ENCODE results near the gene C16orf74.

The C16orf74 gene

DNA sequence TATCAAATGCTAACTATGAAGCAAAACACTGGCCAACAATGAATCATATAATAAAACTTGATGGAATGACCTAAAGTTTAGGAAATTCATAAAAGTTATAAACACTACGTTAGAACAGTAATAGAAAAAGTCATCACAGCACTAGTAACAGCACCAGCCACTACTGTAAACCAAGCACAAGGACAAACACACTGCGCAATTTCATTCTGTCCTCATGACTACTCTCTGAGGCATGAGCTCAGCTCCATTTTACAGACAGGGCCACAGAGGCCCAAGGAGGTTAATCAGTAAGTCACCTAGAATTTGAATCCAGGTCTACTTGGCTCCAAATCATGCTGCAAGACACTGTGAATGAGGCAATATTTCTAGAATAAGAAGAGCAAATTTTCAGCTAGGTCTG is 35.0 kb upstream of the C16orf74 start:
- no peak overlapping the region for H3K9ac ChIP-seq (ENCODE audit: low read length)
- H3K4me1 ChIP-seq (ENCODE audit: control insufficient read depth, insufficient read depth, low read length), result peaks cover 8% of the 10 kb centered on the region
- H3K36me3 ChIP-seq (ENCODE audit: control insufficient read depth, insufficient read depth, low read length), result peaks cover 8% of the 10 kb centered on the region
- no peak overlapping the region for H3K4me3 ChIP-seq (ENCODE audit: low read length)
- no peaks in the 10 kb centered on the region for H3K9me3 ChIP-seq (ENCODE audit: control insufficient read depth, low read length)
- no peaks in the 10 kb centered on the region for H3K27me3 ChIP-seq (ENCODE audit: control insufficient read depth, insufficient read depth, low read length)

GRCh38 chr16:85784813-85785212 is 33.9 kb upstream of the C16orf74 start:
- peaks cover 11% of the 10 kb centered on the region for H3K36me3 ChIP-seq (ENCODE audit: control insufficient read depth, insufficient read depth, low read length)
- H3K9ac ChIP-seq (ENCODE audit: low read length), result no peak overlapping the region
- H3K4me3 ChIP-seq (ENCODE audit: low read length), result no peak overlapping the region
- peaks cover 8% of the 10 kb centered on the region for H3K4me1 ChIP-seq (ENCODE audit: control insufficient read depth, insufficient read depth, low read length)
- H3K9me3 ChIP-seq (ENCODE audit: control insufficient read depth, low read length), result no peaks in the 10 kb centered on the region
- H3K27me3 ChIP-seq (ENCODE audit: control insufficient read depth, insufficient read depth, low read length), result no peaks in the 10 kb centered on the region

- Histone ChIP-seq H3K9ac (ENCODE audit: low read length) (no peak overlapping the region), H3K36me3 (ENCODE audit: control insufficient read depth, insufficient read depth, low read length) (peaks cover 14% of the 10 kb centered on the region), H3K4me1 (ENCODE audit: control insufficient read depth, insufficient read depth, low read length) (peaks cover 8% of the 10 kb centered on the region), H3K4me3 (ENCODE audit: low read length) (no peak overlapping the region), H3K27me3 (ENCODE audit: control insufficient read depth, insufficient read depth, low read length) (no peaks in the 10 kb centered on the region), H3K9me3 (ENCODE audit: control insufficient read depth, low read length) (no peaks in the 10 kb centered on the region)
These were observed 32.5 kb upstream of the C16orf74 start for GRCh38 chr16:85783441-85783840.

DNA sequence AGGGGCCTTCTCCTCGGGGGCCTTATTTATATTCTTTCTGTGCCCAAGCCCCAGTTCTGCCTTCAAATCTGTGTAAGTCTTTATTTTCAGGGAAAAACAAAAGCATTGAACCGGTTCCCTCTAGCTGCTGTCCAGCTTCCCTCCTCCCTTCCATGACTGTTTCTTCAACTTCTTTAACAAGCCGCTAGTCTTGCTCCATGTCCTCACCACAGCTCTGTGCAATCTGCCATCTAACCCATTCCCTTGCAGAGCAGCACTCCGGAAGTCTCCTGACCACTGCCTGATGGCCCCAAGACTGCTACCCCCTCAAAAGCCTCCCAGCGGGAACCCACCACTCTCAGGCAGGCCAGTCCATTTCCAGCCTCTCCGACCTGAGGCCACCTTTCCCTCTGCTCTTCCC is 31.6 kb upstream of the C16orf74 start:
- H3K4me3 ChIP-seq (ENCODE audit: low read length), result no peak overlapping the region
- no peaks in the 10 kb centered on the region for H3K9me3 ChIP-seq (ENCODE audit: control insufficient read depth, low read length)
- H3K9ac ChIP-seq (ENCODE audit: low read length), result no peak overlapping the region
- H3K27me3 ChIP-seq (ENCODE audit: control insufficient read depth, insufficient read depth, low read length), result no peaks in the 10 kb centered on the region
- peaks cover 12% of the 10 kb centered on the region for H3K36me3 ChIP-seq (ENCODE audit: control insufficient read depth, insufficient read depth, low read length)
- H3K4me1 ChIP-seq (ENCODE audit: control insufficient read depth, insufficient read depth, low read length), result peaks cover 8% of the 10 kb centered on the region

DNA sequence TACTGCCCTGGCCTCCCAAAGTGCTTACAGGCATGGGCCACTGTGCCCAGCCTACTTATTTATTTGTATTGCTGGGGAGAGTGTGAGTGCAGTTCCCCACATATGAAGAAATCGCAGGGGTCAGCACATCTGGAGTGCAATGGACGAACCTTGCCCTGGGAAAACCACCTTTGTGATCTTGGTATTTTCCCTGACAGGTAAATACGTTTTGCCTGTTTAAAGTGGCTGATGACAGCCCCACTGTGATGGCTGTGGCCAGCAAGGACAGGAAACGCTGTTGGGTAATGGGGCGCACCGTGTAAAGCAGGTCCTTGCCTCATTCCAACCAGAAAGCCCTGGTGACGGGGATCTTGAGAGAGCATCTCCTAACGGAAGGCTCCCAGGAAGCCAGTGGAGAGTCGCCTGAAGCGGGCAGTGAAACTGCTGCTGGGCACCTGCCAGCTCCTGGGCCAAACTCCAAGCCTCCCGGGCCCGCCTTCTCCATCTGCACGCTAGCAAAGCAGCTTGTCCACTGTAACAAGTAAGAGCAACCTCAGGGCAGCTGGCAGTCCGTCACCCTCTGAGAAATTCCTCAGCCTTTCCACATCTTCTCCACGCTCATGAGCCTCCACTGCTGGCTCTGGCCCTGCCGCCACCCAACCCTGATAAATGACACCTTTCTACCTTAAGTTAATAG is 30.9 kb upstream of the C16orf74 start:
- Histone ChIP-seq H3K4me1 (ENCODE audit: control insufficient read depth, insufficient read depth, low read length) (peaks cover 8% of the 10 kb centered on the region), H3K27me3 (ENCODE audit: control insufficient read depth, insufficient read depth, low read length) (no peaks in the 10 kb centered on the region), H3K36me3 (ENCODE audit: control insufficient read depth, insufficient read depth, low read length) (peaks cover 6% of the 10 kb centered on the region), H3K4me3 (ENCODE audit: low read length) (no peak overlapping the region), H3K9ac (ENCODE audit: low read length) (no peak overlapping the region), H3K9me3 (ENCODE audit: control insufficient read depth, low read length) (no peaks in the 10 kb centered on the region)

GRCh38 chr16:85781156-85781555 is 30.3 kb upstream of the C16orf74 start:
- Histone ChIP-seq H3K27me3 (ENCODE audit: control insufficient read depth, insufficient read depth, low read length) (no peaks in the 10 kb centered on the region), H3K4me1 (ENCODE audit: control insufficient read depth, insufficient read depth, low read length) (peaks cover 8% of the 10 kb centered on the region), H3K9me3 (ENCODE audit: control insufficient read depth, low read length) (no peaks in the 10 kb centered on the region), H3K9ac (ENCODE audit: low read length) (no peak overlapping the region), H3K36me3 (ENCODE audit: control insufficient read depth, insufficient read depth, low read length) (peaks cover 6% of the 10 kb centered on the region), H3K4me3 (ENCODE audit: low read length) (no peak overlapping the region)

- Histone ChIP-seq H3K27me3 (ENCODE audit: control insufficient read depth, insufficient read depth, low read length) (no peaks in the 10 kb centered on the region), H3K4me1 (ENCODE audit: control insufficient read depth, insufficient read depth, low read length) (peaks cover 8% of the 10 kb centered on the region), H3K9ac (ENCODE audit: low read length) (no peak overlapping the region), H3K4me3 (ENCODE audit: low read length) (no peak overlapping the region), H3K9me3 (ENCODE audit: control insufficient read depth, low read length) (no peaks in the 10 kb centered on the region), H3K36me3 (ENCODE audit: control insufficient read depth, insufficient read depth, low read length) (peaks cover 6% of the 10 kb centered on the region)
These were observed 29.4 kb upstream of the C16orf74 start for GRCh38 chr16:85780281-85780680.

GRCh38 chr16:85778873-85779272 is 28.0 kb upstream of the C16orf74 start:
- Histone ChIP-seq H3K9me3 (ENCODE audit: control insufficient read depth, low read length) (no peaks in the 10 kb centered on the region), H3K27me3 (ENCODE audit: control insufficient read depth, insufficient read depth, low read length) (no peaks in the 10 kb centered on the region), H3K36me3 (ENCODE audit: control insufficient read depth, insufficient read depth, low read length) (peaks cover 6% of the 10 kb centered on the region), H3K9ac (ENCODE audit: low read length) (no peak overlapping the region), H3K4me1 (ENCODE audit: control insufficient read depth, insufficient read depth, low read length) (peaks cover 8% of the 10 kb centered on the region), H3K4me3 (ENCODE audit: low read length) (no peak overlapping the region)

GRCh38 chr16:85777583-85778310 is 26.9 kb upstream of the C16orf74 start:
- no peaks in the 10 kb centered on the region for H3K27me3 ChIP-seq (ENCODE audit: control insufficient read depth, insufficient read depth, low read length)
- H3K36me3 ChIP-seq (ENCODE audit: control insufficient read depth, insufficient read depth, low read length), result peaks cover 6% of the 10 kb centered on the region
- H3K9ac ChIP-seq (ENCODE audit: low read length), result no peak overlapping the region
- no peak overlapping the region for H3K4me3 ChIP-seq (ENCODE audit: low read length)
- no peaks in the 10 kb centered on the region for H3K9me3 ChIP-seq (ENCODE audit: control insufficient read depth, low read length)
- H3K4me1 ChIP-seq (ENCODE audit: control insufficient read depth, insufficient read depth, low read length), result peaks cover 8% of the 10 kb centered on the region

- no peaks in the 10 kb centered on the region for H3K9me3 ChIP-seq (ENCODE audit: control insufficient read depth, low read length)
- H3K9ac ChIP-seq (ENCODE audit: low read length), result no peak overlapping the region
- H3K36me3 ChIP-seq (ENCODE audit: control insufficient read depth, insufficient read depth, low read length), result peaks cover 3% of the 10 kb centered on the region
- no peaks in the 10 kb centered on the region for H3K27me3 ChIP-seq (ENCODE audit: control insufficient read depth, insufficient read depth, low read length)
- no peaks in the 10 kb centered on the region for H3K4me1 ChIP-seq (ENCODE audit: control insufficient read depth, insufficient read depth, low read length)
- H3K4me3 ChIP-seq (ENCODE audit: low read length), result no peak overlapping the region
These were observed 23.9 kb upstream of the C16orf74 start for GRCh38 chr16:85774811-85775210.

GRCh38 chr16:85774136-85774535 is 23.2 kb upstream of the C16orf74 start:
- H3K27me3 ChIP-seq (ENCODE audit: control insufficient read depth, insufficient read depth, low read length), result no peaks in the 10 kb centered on the region
- H3K4me3 ChIP-seq (ENCODE audit: low read length), result no peak overlapping the region
- H3K9ac ChIP-seq (ENCODE audit: low read length), result no peak overlapping the region
- no peaks in the 10 kb centered on the region for H3K9me3 ChIP-seq (ENCODE audit: control insufficient read depth, low read length)
- H3K4me1 ChIP-seq (ENCODE audit: control insufficient read depth, insufficient read depth, low read length), result no peaks in the 10 kb centered on the region
- H3K36me3 ChIP-seq (ENCODE audit: control insufficient read depth, insufficient read depth, low read length), result no peaks in the 10 kb centered on the region

DNA sequence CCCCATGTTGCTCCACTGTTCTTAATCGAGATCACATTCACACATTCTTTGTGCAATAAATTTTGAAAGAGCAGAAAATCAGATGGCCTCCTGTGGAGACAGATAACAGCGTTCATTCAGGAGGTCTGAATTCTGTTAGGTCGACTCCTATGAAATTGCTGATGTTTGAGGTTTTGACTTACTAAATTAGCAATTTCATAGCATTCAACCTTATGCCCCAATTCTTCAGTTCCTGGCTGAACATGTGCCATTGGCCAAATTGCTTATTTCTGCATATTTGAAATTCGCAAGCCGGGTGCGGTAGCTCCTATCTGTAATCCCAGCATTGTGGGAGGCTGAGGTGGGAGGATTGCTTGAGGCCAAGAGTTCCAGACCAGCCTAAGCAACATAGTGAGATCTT is 22.1 kb upstream of the C16orf74 start:
- Histone ChIP-seq H3K4me1 (ENCODE audit: control insufficient read depth, insufficient read depth, low read length) (no peaks in the 10 kb centered on the region), H3K9me3 (ENCODE audit: control insufficient read depth, low read length) (no peaks in the 10 kb centered on the region), H3K27me3 (ENCODE audit: control insufficient read depth, insufficient read depth, low read length) (no peaks in the 10 kb centered on the region), H3K4me3 (ENCODE audit: low read length) (no peak overlapping the region), H3K9ac (ENCODE audit: low read length) (no peak overlapping the region), H3K36me3 (ENCODE audit: control insufficient read depth, insufficient read depth, low read length) (no peaks in the 10 kb centered on the region)

Data from mucosa of stomach (tissue), 1 donor.